Activated naive CD4-positive, alpha-beta T cell (primary cell): ENCODE results near the gene S100A11.

Experiments used
- DNase-seq, 4 experiments: peaks; one replicate each; lab custom pipeline; 2025; lab: John Stamatoyannopoulos, UW

Gene S100A11

DNA sequence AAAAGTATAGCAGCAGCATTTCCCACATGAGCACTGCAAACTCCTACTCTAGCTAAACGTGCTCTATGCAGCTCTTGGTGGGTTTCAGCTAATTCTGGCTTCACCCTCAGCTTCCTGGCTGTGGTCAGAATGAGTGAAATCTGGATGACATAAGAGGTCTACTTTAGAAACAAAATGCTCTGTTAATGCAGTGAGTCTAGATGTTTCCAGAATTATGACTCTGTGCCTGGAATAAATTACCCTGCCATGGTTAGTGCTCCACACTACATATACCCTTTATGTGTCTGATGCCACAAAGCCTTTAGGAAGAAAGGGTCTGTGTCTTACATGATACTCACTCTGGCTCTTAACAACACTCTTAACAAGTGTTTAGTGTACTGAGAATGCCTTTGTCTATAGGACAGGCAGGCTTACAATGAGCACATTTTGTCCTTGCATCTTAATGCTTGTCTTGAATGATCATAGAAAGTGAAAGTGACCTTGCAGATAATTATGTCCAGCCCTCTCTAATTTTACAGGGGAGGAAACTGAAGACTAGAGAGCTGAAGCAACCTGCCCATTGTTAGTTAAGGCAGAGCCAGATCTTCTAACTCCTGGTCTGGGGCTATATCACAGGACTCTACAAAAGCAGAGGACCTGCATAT, 52.4 kb downstream of the S100A11 start:
- DNase-seq = no peak
